MM.1S (cell line): ENCODE measurements around the gene TJP2.

Experiments
- EZH2 ChIP-seq: fragments of 300-600 bp; sonication (generic); optimal IDR thresholded peaks from 2 replicates; pipeline ENCODE3; 2017; ENCODE audit warnings: low read depth, mild to moderate bottlenecking, antibody characterized with exemption, low read length, mixed read lengths
- EZH2phosphoT487 ChIP-seq: fragments of 300-600 bp; sonication (generic); IDR thresholded peaks from 2 replicates; pipeline ENCODE4 v1.6.1; 2018; ENCODE audit warnings: antibody characterized with exemption, low read length
- TF ChIP-seq, protein P1 (sequence below): fragments of 300-600 bp; sonication (generic); IDR thresholded peaks from 2 replicates; pipeline ENCODE4 v1.5.1; 2016; ENCODE audit warnings: antibody characterized with exemption, low read length, mixed read lengths

DNA sequence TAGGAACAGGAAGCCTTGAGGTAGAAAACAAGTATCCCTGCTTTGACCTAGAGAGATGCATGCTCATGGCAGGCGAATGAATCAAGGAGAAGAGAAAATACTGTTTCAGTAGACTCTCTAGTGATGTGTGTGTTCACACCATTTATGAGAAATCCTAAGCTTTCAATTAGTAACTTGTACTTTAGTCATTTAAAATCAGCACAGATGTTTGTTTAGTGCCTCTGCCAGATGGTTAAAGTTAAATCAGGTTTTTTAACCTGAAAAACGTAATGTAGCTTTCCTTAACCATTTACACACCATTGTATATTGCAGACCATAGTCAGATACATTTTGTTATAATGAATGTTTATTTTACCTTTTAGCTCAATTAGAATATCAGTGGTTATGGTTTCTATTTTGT is 5.0 kb downstream of the TJP2 start:
- TF ChIP-seq, protein P1, sequence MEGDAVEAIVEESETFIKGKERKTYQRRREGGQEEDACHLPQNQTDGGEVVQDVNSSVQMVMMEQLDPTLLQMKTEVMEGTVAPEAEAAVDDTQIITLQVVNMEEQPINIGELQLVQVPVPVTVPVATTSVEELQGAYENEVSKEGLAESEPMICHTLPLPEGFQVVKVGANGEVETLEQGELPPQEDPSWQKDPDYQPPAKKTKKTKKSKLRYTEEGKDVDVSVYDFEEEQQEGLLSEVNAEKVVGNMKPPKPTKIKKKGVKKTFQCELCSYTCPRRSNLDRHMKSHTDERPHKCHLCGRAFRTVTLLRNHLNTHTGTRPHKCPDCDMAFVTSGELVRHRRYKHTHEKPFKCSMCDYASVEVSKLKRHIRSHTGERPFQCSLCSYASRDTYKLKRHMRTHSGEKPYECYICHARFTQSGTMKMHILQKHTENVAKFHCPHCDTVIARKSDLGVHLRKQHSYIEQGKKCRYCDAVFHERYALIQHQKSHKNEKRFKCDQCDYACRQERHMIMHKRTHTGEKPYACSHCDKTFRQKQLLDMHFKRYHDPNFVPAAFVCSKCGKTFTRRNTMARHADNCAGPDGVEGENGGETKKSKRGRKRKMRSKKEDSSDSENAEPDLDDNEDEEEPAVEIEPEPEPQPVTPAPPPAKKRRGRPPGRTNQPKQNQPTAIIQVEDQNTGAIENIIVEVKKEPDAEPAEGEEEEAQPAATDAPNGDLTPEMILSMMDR: no peak
- TF ChIP-seq EZH2 (no peak), EZH2phosphoT487 (no peak)
